Measurements from ENCODE around the gene NUBPL.

NUBPL gene

DNA sequence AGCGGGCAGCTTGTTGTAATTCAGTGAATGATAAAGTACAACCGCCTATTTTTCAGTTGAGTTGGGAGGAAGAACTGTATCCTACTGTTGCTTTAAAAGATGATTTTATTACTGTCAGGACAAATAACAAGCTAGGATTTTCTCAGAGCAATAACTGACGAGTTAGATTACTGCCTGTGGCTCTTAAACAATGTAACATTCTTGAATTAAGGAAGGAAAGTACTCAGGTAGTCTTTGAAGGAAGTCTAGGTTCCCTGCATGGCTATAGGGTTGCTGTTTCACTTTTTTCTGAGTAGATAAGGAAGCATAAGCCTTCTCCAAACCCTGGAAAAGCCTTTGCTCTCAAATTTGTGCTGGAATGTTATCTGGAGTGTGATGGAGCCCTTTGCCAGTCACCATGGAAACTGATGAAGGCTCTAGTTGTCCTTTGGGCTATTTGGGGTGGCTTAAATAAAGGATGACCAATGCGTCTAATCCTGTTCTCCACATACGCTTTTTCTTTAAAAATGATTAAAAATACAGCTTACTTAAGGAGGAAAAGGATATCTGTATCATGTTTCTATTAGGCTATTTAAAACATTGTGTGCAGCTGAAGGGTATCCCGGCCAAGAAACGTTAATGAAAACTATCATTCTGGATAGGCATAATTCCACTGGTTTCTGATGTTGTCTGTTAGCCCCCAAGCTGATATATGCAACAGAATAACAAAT, 17.7 kb downstream of the NUBPL start:
- H3K27me3 ChIP-seq (ENCODE audit: control insufficient read depth, insufficient read depth, low read length): no peaks in the 10 kb centered on the region
- H3K4me1 ChIP-seq (ENCODE audit: control insufficient read depth, insufficient read depth, low read length): no peaks in the 10 kb centered on the region
- no peaks in the 10 kb centered on the region for H3K36me3 ChIP-seq (ENCODE audit: control insufficient read depth, insufficient read depth, low read length)
- H3K9me3 ChIP-seq (ENCODE audit: control insufficient read depth, insufficient read depth, low read length): no peaks in the 10 kb centered on the region
- H3K4me3 ChIP-seq (ENCODE audit: low read depth, low read length): no peak overlapping the region
- H3K9ac ChIP-seq (ENCODE audit: low read depth, low read length): no peak overlapping the region

GRCh38 chr14:31580234-31580633, 19.0 kb downstream of the NUBPL start:
- Histone ChIP-seq H3K9ac (ENCODE audit: low read depth, low read length) (no peak overlapping the region), H3K9me3 (ENCODE audit: control insufficient read depth, insufficient read depth, low read length) (no peaks in the 10 kb centered on the region), H3K27me3 (ENCODE audit: control insufficient read depth, insufficient read depth, low read length) (no peaks in the 10 kb centered on the region), H3K4me1 (ENCODE audit: control insufficient read depth, insufficient read depth, low read length) (no peaks in the 10 kb centered on the region), H3K4me3 (ENCODE audit: low read depth, low read length) (no peak overlapping the region), H3K36me3 (ENCODE audit: control insufficient read depth, insufficient read depth, low read length) (no peaks in the 10 kb centered on the region)

GRCh38 chr14:31582286-31582691, 21.1 kb downstream of the NUBPL start:
- Histone ChIP-seq H3K4me1 (ENCODE audit: control insufficient read depth, insufficient read depth, low read length) (no peaks in the 10 kb centered on the region), H3K36me3 (ENCODE audit: control insufficient read depth, insufficient read depth, low read length) (no peaks in the 10 kb centered on the region), H3K27me3 (ENCODE audit: control insufficient read depth, insufficient read depth, low read length) (no peaks in the 10 kb centered on the region), H3K4me3 (ENCODE audit: low read depth, low read length) (no peak overlapping the region), H3K9ac (ENCODE audit: low read depth, low read length) (no peak overlapping the region), H3K9me3 (ENCODE audit: control insufficient read depth, insufficient read depth, low read length) (no peaks in the 10 kb centered on the region)

- no peaks in the 10 kb centered on the region for H3K27me3 ChIP-seq (ENCODE audit: control insufficient read depth, insufficient read depth, low read length)
- H3K9me3 ChIP-seq (ENCODE audit: control insufficient read depth, insufficient read depth, low read length): no peaks in the 10 kb centered on the region
- no peaks in the 10 kb centered on the region for H3K4me1 ChIP-seq (ENCODE audit: control insufficient read depth, insufficient read depth, low read length)
- H3K4me3 ChIP-seq (ENCODE audit: low read depth, low read length): no peak overlapping the region
- no peaks in the 10 kb centered on the region for H3K36me3 ChIP-seq (ENCODE audit: control insufficient read depth, insufficient read depth, low read length)
- H3K9ac ChIP-seq (ENCODE audit: low read depth, low read length): no peak overlapping the region
Observed at GRCh38 chr14:31582836-31583452, 21.7 kb downstream of the NUBPL start.

- no peaks in the 10 kb centered on the region for H3K36me3 ChIP-seq (ENCODE audit: control insufficient read depth, insufficient read depth, low read length)
- no peak overlapping the region for H3K4me3 ChIP-seq (ENCODE audit: low read depth, low read length)
- H3K9ac ChIP-seq (ENCODE audit: low read depth, low read length): no peak overlapping the region
- no peaks in the 10 kb centered on the region for H3K4me1 ChIP-seq (ENCODE audit: control insufficient read depth, insufficient read depth, low read length)
- no peaks in the 10 kb centered on the region for H3K27me3 ChIP-seq (ENCODE audit: control insufficient read depth, insufficient read depth, low read length)
- H3K9me3 ChIP-seq (ENCODE audit: control insufficient read depth, insufficient read depth, low read length): no peaks in the 10 kb centered on the region
Observed at GRCh38 chr14:31590206-31590605, 29.0 kb downstream of the NUBPL start.

DNA sequence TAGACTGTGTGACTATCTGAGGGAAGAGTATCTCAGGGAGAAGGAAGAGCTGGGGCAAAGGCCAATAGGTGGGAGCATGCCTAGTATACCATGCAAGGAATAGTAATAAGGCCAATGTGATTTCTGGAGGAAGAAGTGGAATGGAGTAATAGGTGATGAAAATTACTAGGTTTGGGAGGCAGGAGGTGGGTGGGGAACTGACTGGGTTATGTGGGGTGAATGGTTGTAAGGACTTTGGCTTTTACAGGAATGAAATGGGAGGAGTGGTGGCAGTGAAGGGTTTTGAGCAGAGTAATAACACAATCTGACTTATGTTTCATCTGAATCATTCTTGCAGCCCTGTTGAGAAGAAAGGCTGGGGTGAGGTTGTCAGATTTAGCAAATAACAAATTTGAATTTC, 30.9 kb downstream of the NUBPL start:
- Histone ChIP-seq H3K9ac (ENCODE audit: low read depth, low read length) (no peak overlapping the region), H3K4me3 (ENCODE audit: low read depth, low read length) (no peak overlapping the region), H3K9me3 (ENCODE audit: control insufficient read depth, insufficient read depth, low read length) (no peaks in the 10 kb centered on the region), H3K36me3 (ENCODE audit: control insufficient read depth, insufficient read depth, low read length) (no peaks in the 10 kb centered on the region), H3K4me1 (ENCODE audit: control insufficient read depth, insufficient read depth, low read length) (no peaks in the 10 kb centered on the region), H3K27me3 (ENCODE audit: control insufficient read depth, insufficient read depth, low read length) (no peaks in the 10 kb centered on the region)

DNA sequence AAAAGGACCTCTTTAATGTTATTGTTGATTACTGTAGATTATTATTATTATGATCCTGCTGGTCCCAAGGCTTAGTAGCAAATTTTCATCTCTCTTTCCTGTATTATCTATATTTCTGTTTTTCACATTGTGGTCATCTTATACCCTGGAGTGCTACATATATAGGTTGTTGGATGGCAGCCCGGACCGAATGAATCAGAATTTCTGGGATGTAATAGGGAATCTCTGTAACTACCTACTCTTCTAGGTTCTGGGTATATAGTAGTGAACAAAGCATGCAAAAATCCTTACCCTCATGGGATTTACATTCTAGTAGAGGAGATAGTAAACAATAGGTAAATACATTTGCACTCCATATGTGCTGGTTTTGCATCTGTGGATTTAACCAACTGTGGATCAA, 31.4 kb downstream of the NUBPL start:
- Histone ChIP-seq H3K9me3 (ENCODE audit: control insufficient read depth, insufficient read depth, low read length) (no peaks in the 10 kb centered on the region), H3K9ac (ENCODE audit: low read depth, low read length) (no peak overlapping the region), H3K4me3 (ENCODE audit: low read depth, low read length) (no peak overlapping the region), H3K27me3 (ENCODE audit: control insufficient read depth, insufficient read depth, low read length) (no peaks in the 10 kb centered on the region), H3K36me3 (ENCODE audit: control insufficient read depth, insufficient read depth, low read length) (no peaks in the 10 kb centered on the region), H3K4me1 (ENCODE audit: control insufficient read depth, insufficient read depth, low read length) (no peaks in the 10 kb centered on the region)

DNA sequence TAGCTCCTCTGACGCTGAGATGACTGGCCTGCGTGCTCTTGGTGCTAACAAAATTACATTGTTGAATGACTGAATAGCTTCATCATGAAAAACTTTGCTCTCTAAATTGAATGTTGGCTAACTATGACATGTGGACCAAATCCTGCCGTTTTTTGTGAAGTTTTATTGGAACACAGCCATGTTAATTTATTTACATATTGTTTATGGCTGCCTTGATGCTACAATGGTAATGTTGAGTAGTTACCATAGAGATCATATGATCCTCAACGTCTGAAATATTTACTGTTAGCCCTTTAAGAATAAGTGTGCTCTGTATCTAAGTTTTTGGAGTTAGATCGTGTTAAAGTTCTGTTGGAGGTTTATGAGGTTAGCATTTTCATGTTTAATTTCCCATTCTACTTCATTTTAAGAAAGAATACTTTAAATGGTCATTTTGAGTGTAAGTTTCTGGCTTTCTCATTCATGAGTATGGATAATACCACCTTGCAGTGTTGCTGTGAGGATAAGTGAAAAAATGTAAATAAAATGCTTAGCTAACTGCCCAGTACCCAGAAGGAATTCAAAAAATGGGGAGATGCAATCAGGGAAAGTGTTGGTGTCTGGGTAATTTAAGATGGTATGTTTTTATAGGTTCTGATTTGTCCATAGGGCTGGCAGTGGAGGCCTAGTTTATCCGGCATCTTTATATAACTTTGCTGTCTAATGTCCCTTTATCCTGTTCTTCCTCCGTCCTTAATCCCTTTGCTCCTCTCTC, 35.3 kb downstream of the NUBPL start:
- no peaks in the 10 kb centered on the region for H3K4me1 ChIP-seq (ENCODE audit: control insufficient read depth, insufficient read depth, low read length)

DNA sequence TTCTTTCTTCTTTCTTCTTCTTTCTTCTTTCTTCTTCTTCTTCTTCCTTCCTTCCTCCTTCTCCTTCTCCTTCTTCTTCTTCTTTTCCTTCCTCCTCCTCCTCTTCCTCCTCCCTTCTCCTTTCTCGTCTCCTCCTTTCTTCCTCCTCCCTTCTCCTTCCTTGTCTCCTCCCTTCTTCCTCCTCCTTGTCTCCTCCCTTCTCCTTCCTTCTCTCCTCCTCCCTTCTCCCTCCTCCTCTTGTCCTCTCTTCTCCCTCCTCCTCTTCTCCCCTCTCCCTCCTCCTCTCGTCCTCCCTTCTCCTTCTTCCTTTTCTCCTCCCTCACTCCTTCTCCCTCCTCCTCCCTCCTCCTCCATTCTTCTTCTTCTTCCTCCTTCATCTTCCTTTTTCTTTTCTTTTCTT, 44.5 kb downstream of the NUBPL start:
- Histone ChIP-seq H3K4me3 (ENCODE audit: low read depth, low read length) (no peak overlapping the region), H3K4me1 (ENCODE audit: control insufficient read depth, insufficient read depth, low read length) (no peaks in the 10 kb centered on the region), H3K9me3 (ENCODE audit: control insufficient read depth, insufficient read depth, low read length) (no peaks in the 10 kb centered on the region), H3K9ac (ENCODE audit: low read depth, low read length) (no peak overlapping the region), H3K36me3 (ENCODE audit: control insufficient read depth, insufficient read depth, low read length) (no peaks in the 10 kb centered on the region), H3K27me3 (ENCODE audit: control insufficient read depth, insufficient read depth, low read length) (no peaks in the 10 kb centered on the region)

More for the DNA sequence above, 35.3 kb downstream of the NUBPL start:
- Histone ChIP-seq H3K27me3 (ENCODE audit: control insufficient read depth, insufficient read depth, low read length) (no peaks in the 10 kb centered on the region), H3K4me3 (ENCODE audit: low read depth, low read length) (no peak overlapping the region), H3K9ac (ENCODE audit: low read depth, low read length) (no peak overlapping the region), H3K9me3 (ENCODE audit: control insufficient read depth, insufficient read depth, low read length) (no peaks in the 10 kb centered on the region), H3K36me3 (ENCODE audit: control insufficient read depth, insufficient read depth, low read length) (no peaks in the 10 kb centered on the region)

DNA sequence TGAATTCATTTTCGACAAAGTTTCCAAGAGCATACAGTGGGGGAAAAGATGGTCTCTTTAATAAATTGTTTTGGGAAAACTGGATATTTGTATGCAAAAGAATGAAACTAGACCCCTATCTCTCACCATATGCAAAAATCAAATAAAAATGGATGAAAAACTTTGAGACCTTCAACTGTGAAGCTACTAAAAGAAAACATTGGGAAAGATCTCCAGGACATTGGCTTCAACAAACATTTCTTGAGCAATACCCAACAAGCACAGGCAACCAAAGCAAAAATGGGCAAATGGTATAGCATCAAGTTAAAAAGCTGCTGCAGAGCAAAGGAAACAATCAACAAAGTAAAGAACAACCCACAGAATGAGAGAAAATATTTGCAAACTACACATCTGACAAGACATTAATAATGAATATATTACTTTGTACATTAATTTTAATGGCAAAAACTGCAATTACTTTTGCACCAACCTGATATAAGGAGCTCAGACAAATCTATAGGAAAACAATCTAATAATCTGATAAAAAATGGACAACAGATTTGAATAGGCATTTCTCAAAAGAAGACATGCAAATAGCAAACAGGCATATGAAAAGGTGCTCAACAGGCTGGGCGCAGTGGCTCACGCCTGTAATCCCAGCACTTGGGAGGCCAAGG, 50.7 kb downstream of the NUBPL start:
- Histone ChIP-seq H3K27me3 (ENCODE audit: control insufficient read depth, insufficient read depth, low read length) (no peaks in the 10 kb centered on the region), H3K4me1 (ENCODE audit: control insufficient read depth, insufficient read depth, low read length) (no peaks in the 10 kb centered on the region), H3K4me3 (ENCODE audit: low read depth, low read length) (no peak overlapping the region), H3K9me3 (ENCODE audit: control insufficient read depth, insufficient read depth, low read length) (no peaks in the 10 kb centered on the region), H3K36me3 (ENCODE audit: control insufficient read depth, insufficient read depth, low read length) (no peaks in the 10 kb centered on the region), H3K9ac (ENCODE audit: low read depth, low read length) (no peak overlapping the region)

GRCh38 chr14:31613188-31613587, 52.0 kb downstream of the NUBPL start:
- H3K36me3 ChIP-seq (ENCODE audit: control insufficient read depth, insufficient read depth, low read length): no peaks in the 10 kb centered on the region
- H3K4me3 ChIP-seq (ENCODE audit: low read depth, low read length): no peak overlapping the region
- no peaks in the 10 kb centered on the region for H3K4me1 ChIP-seq (ENCODE audit: control insufficient read depth, insufficient read depth, low read length)

More at GRCh38 chr14:31613188-31613587, 52.0 kb downstream of the NUBPL start:
- H3K9me3 ChIP-seq (ENCODE audit: control insufficient read depth, insufficient read depth, low read length): no peaks in the 10 kb centered on the region
- no peak overlapping the region for H3K9ac ChIP-seq (ENCODE audit: low read depth, low read length)
- no peaks in the 10 kb centered on the region for H3K27me3 ChIP-seq (ENCODE audit: control insufficient read depth, insufficient read depth, low read length)

Data from iPS-15b (cell line).